Measurements from ENCODE around the gene OR8A1. TPM values are rescaled to one million over a fixed set of nuclear protein-coding genes. Genes with fewer than 3 reads are reported as not detected.

The OR8A1 gene
- total RNA-seq, 1 donor from 2014 or later = 0.46 TPM

DNA sequence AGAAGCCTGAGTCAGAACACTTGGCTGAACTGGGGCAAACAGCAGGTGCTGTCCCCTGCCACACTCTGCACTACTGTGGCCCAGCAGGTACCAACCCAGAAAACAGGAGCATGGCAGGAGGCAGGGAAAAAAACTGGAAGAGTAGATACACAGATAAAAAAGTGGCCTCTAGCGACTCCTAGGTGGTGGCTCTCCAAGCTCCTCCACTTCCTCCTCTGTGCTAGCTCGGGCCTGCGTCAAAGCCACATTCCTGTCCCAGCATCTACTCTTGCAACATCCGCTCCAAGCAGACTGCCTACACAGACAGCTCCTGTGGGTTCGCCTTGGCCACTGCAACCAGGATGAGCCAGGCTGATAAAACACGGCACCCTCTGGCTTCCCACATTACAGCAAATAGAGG lies 33.3 kb upstream of the OR8A1 start:
- H3K4me3 Mint-ChIP-seq (ENCODE audit: unreplicated experiment) = no peak overlapping the region
- H3K4me1 Mint-ChIP-seq (ENCODE audit: unreplicated experiment) = peaks cover 14% of the 10 kb centered on the region
- no peak for DNase-seq (ENCODE audit: low spot score)
- no peaks in the 10 kb centered on the region for H3K9me3 Mint-ChIP-seq (ENCODE audit: unreplicated experiment)
- no peak overlapping the region for H3K27ac Mint-ChIP-seq (ENCODE audit: unreplicated experiment)
- peaks cover 3% of the 10 kb centered on the region for H3K36me3 Mint-ChIP-seq (ENCODE audit: low read depth, unreplicated experiment)
- TF ChIP-seq, protein P1, sequence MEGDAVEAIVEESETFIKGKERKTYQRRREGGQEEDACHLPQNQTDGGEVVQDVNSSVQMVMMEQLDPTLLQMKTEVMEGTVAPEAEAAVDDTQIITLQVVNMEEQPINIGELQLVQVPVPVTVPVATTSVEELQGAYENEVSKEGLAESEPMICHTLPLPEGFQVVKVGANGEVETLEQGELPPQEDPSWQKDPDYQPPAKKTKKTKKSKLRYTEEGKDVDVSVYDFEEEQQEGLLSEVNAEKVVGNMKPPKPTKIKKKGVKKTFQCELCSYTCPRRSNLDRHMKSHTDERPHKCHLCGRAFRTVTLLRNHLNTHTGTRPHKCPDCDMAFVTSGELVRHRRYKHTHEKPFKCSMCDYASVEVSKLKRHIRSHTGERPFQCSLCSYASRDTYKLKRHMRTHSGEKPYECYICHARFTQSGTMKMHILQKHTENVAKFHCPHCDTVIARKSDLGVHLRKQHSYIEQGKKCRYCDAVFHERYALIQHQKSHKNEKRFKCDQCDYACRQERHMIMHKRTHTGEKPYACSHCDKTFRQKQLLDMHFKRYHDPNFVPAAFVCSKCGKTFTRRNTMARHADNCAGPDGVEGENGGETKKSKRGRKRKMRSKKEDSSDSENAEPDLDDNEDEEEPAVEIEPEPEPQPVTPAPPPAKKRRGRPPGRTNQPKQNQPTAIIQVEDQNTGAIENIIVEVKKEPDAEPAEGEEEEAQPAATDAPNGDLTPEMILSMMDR (IDR thresholded peaks at IDR 0.05; ENCODE audit: unreplicated experiment) = no peak
- no peaks in the 10 kb centered on the region for H3K27me3 Mint-ChIP-seq (ENCODE audit: unreplicated experiment)

DNA sequence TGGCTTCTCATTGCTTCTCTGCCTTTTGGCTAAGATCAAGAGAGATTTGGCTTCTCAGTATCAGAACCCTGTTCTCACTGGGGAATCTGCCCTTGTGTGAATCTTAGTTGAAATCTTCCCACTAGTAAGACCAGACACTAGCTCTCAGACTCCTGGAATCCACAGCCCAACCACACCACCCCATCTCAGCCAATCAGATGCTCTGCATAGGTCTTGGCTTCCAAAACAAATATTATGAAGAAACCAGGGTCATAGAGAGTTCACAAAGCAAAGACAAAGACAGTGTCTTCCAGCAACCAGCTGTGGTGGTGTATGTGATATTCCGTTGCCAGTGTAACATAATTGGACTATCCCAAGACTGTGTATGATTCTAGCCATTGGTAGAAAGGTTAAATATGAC lies 31.8 kb upstream of the OR8A1 start:
- TF ChIP-seq, protein P1 (IDR thresholded peaks at IDR 0.05; ENCODE audit: unreplicated experiment) = no peak
- Mint-ChIP-seq H3K27me3 (ENCODE audit: unreplicated experiment) (no peaks in the 10 kb centered on the region), H3K9me3 (ENCODE audit: unreplicated experiment) (no peaks in the 10 kb centered on the region), H3K4me1 (ENCODE audit: unreplicated experiment) (peaks cover 14% of the 10 kb centered on the region), H3K36me3 (ENCODE audit: low read depth, unreplicated experiment) (peaks cover 3% of the 10 kb centered on the region), H3K27ac (ENCODE audit: unreplicated experiment) (no peak overlapping the region), H3K4me3 (ENCODE audit: unreplicated experiment) (no peak overlapping the region)
- DNase-seq (ENCODE audit: low spot score) = no peak

DNA sequence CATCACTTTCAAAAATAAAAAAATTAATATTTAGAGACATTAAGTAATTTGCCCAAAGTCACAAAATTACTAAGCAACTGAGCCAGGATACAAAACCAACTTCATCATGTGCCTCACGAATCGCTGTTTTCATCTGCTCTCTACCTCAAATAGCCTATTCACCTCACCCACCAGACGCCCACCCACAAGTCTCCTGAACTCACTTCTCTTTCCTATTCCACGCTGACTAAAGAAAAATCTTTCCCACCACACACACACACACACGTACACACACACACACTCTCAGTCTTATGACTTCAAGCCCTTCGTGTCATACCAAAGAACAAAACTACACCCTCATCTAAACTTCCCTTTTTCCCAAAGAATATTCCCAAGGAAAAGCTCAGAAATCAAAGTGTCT lies 28.6 kb upstream of the OR8A1 start:
- DNase-seq (ENCODE audit: low spot score) = no peak
- Mint-ChIP-seq H3K4me1 (ENCODE audit: unreplicated experiment) (peaks cover 13% of the 10 kb centered on the region), H3K36me3 (ENCODE audit: low read depth, unreplicated experiment) (peaks cover 3% of the 10 kb centered on the region), H3K4me3 (ENCODE audit: unreplicated experiment) (no peak overlapping the region), H3K9me3 (ENCODE audit: unreplicated experiment) (no peaks in the 10 kb centered on the region), H3K27ac (ENCODE audit: unreplicated experiment) (no peak overlapping the region), H3K27me3 (ENCODE audit: unreplicated experiment) (no peaks in the 10 kb centered on the region)
- TF ChIP-seq, protein P1 (IDR thresholded peaks at IDR 0.05; ENCODE audit: unreplicated experiment) = no peak

DNA sequence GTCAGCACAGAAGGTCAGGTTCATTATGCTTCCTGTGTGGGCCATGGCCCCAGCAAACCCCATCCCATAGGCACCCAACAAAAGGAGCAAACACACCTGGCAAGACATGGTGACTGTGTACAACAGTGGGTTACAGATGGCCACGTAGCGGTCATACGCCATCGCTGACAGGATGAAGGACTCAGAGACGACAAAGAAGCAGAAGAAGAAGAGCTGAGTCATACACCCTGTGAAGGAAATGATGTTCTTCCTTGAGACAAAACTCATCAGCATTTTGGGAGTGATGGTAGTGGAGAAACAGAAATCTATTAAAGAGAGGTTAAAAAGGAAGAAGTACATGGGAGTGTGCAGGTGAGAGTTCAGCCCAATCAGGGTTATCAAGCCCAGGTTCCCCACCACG lies 26.7 kb upstream of the OR8A1 start:
- no peaks in the 10 kb centered on the region for H3K9me3 Mint-ChIP-seq (ENCODE audit: unreplicated experiment)
- H3K27ac Mint-ChIP-seq (ENCODE audit: unreplicated experiment) = no peak overlapping the region
- TF ChIP-seq, protein P1 (IDR thresholded peaks at IDR 0.05; ENCODE audit: unreplicated experiment) = no peak
- no peak overlapping the region for H3K4me3 Mint-ChIP-seq (ENCODE audit: unreplicated experiment)
- DNase-seq (ENCODE audit: low spot score) = no peak
- peaks cover 9% of the 10 kb centered on the region for H3K4me1 Mint-ChIP-seq (ENCODE audit: unreplicated experiment)
- H3K36me3 Mint-ChIP-seq (ENCODE audit: low read depth, unreplicated experiment) = no peaks in the 10 kb centered on the region
- no peaks in the 10 kb centered on the region for H3K27me3 Mint-ChIP-seq (ENCODE audit: unreplicated experiment)

DNA sequence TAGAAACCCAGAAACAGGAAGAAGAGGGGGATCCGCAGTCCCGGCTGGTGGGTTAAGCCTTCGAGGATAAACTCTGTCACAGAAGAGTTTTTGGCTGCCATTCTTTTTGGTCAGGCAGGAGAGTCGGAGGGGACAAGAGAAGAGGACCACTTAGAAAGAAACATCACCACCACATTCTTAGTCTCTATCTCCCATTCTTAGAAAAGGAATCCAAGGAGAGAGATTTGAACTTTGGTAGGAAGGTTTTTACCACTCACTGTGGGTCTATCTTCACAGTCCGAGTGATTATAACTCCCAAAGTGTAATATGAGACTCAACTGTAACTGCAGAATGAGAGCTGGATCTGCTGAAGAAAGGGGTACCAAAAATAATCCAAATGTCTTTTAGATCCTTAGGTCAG lies 26.2 kb upstream of the OR8A1 start, which contains the start of gene OR8B12:
Gene OR8B12 (minus strand): TSS at position 101 of the 400 bp plus-strand sequence. CDS start 0 bp downstream, at position 101.
- H3K4me3 Mint-ChIP-seq (ENCODE audit: unreplicated experiment) = no peak within 1 kb of the TSS
- H3K27me3 Mint-ChIP-seq (ENCODE audit: unreplicated experiment) = no peaks in the 10 kb centered on the region
- H3K9me3 Mint-ChIP-seq (ENCODE audit: unreplicated experiment) = no peaks in the 10 kb centered on the region
- no peak within 1 kb of the TSS for H3K27ac Mint-ChIP-seq (ENCODE audit: unreplicated experiment)
- no peaks in the 10 kb centered on the region for H3K36me3 Mint-ChIP-seq (ENCODE audit: low read depth, unreplicated experiment)
- H3K4me1 Mint-ChIP-seq (ENCODE audit: unreplicated experiment) = peaks cover 9% of the 10 kb centered on the region
- TF ChIP-seq, protein P1 (IDR thresholded peaks at IDR 0.05; ENCODE audit: unreplicated experiment) = no peak
- DNase-seq (ENCODE audit: low spot score) = no peak

All from endothelial cell (in vitro differentiated cells).